SK-N-MC (cell line): ENCODE data around the gene GLT6D1.
"Not testable (repeated sequence)": the region's sequence is repeated elsewhere in the genome, so short reads cannot be mapped to it uniquely, and the experiment has no call there.

ENCODE experiments used
- DNase-seq: peaks from one replicate; pipeline ENCODE4 v3.0.0-alpha.2; 2011; ENCODE audit warnings: low read depth, low spot score
- H3K27ac ChIP-seq: fragments of 200-600 bp; sonication (generic); 2 replicates; pipeline ENCODE4 v1.5.1; 2016; ENCODE audit warnings: mixed run types
- H3K36me3 ChIP-seq: fragments of 200-600 bp; sonication (generic); 2 replicates; pipeline ENCODE4 v1.6.1; 2017; ENCODE audit warnings: antibody characterized with exemption, low read length, mixed read lengths; ENCODE audit not compliant: insufficient read depth
- H3K4me3 ChIP-seq: fragments of 200-600 bp; sonication (generic); 2 replicates; pipeline ENCODE4 v1.5.1; 2016
- H3K9ac ChIP-seq: fragments of 200-600 bp; sonication (generic); 2 replicates; pipeline ENCODE4 v1.8.0; 2017; ENCODE audit warnings: mixed run types, mixed read lengths; ENCODE audit not compliant: insufficient read length
- H3K9me3 ChIP-seq: fragments of 200-600 bp; sonication (generic); 2 replicates; pipeline ENCODE4 v1.6.1; 2017; ENCODE audit warnings: low read depth, mild to moderate bottlenecking, antibody characterized with exemption, low read length, moderate library complexity, mixed read lengths
- EZH2 ChIP-seq: fragments of 200-600 bp; sonication (generic); IDR thresholded peaks from one replicate; pipeline ENCODE4 v1.6.1; 2017; ENCODE audit warnings: antibody characterized with exemption
- FOXP2 ChIP-seq: optimal IDR thresholded peaks from 2 replicates; pipeline ENCODE3; 2011; ENCODE audit warnings: mild to moderate bottlenecking, moderate library complexity; ENCODE audit not compliant: insufficient read depth; ENCODE audit errors: extremely low read length, control extremely low read depth
- POLR2AphosphoS5 ChIP-seq: IDR thresholded peaks from 2 replicates; pipeline ENCODE4 v1.6.1; 2012; ENCODE audit warnings: mild to moderate bottlenecking, low read depth, low read length, borderline replicate concordance

Gene GLT6D1

GRCh38 chr9:135644631-135645218 lies 5.4 kb upstream of the GLT6D1 start:
- no peak for TF ChIP-seq POLR2AphosphoS5
- TF ChIP-seq EZH2, result no peak
- TF ChIP-seq FOXP2, result no peak
- H3K36me3 ChIP-seq, result no peaks in the 10 kb centered on the region
- no peak overlapping the region for H3K27ac ChIP-seq
- H3K9me3 ChIP-seq, result peaks cover 6% of the 10 kb centered on the region
- H3K9ac ChIP-seq, result no peak overlapping the region
- DNase-seq, result no peak
- H3K4me3 ChIP-seq, result no peak overlapping the region

- no peak for DNase-seq
- no peak overlapping the region for H3K27ac ChIP-seq
- TF ChIP-seq FOXP2 (no peak), EZH2 (no peak), POLR2AphosphoS5 (no peak)
- no peak overlapping the region for H3K9ac ChIP-seq
- no peaks in the 10 kb centered on the region; the same call in 1 of the 2 replicates for H3K9me3 ChIP-seq
- H3K4me3 ChIP-seq, result no peak overlapping the region
- no peaks in the 10 kb centered on the region for H3K36me3 ChIP-seq
These were observed 2.4 kb upstream of the GLT6D1 start for GRCh38 chr9:135641745-135642144.

- Histone ChIP-seq H3K4me3 (no peak overlapping the region), H3K9ac (no peak overlapping the region), H3K9me3 (no peaks in the 10 kb centered on the region; the same call in 1 of the 2 replicates), H3K36me3 (no peaks in the 10 kb centered on the region), H3K27ac (no peak overlapping the region)
- no peak for DNase-seq
- TF ChIP-seq POLR2AphosphoS5 (no peak), FOXP2 (no peak), EZH2 (no peak)
These were observed 1.7 kb upstream of the GLT6D1 start for GRCh38 chr9:135641047-135641446.

- not testable (repeated sequence) for DNase-seq, H3K4me3 ChIP-seq, H3K27ac ChIP-seq, H3K9me3 ChIP-seq, H3K9ac ChIP-seq, H3K36me3 ChIP-seq
These were observed 2.3 kb downstream of the GLT6D1 start for GRCh38 chr9:135636930-135637530.

- Histone ChIP-seq H3K9ac (no peak overlapping the region), H3K4me3 (no peak overlapping the region), H3K9me3 (no peaks in the 10 kb centered on the region), H3K36me3 (no peaks in the 10 kb centered on the region), H3K27ac (no peak overlapping the region)
- TF ChIP-seq EZH2, result no peak
- TF ChIP-seq POLR2AphosphoS5, result no peak
- no peak for TF ChIP-seq FOXP2
- no peak for DNase-seq
These were observed 6.5 kb downstream of the GLT6D1 start for GRCh38 chr9:135632841-135633240.

GRCh38 chr9:135624282-135624681 lies 15.1 kb downstream of the GLT6D1 start:
- H3K4me3 ChIP-seq, result no peak overlapping the region
- DNase-seq, result no peak
- no peaks in the 10 kb centered on the region for H3K36me3 ChIP-seq
- TF ChIP-seq EZH2, result no peak
- no peak for TF ChIP-seq FOXP2
- TF ChIP-seq POLR2AphosphoS5, result no peak
- H3K27ac ChIP-seq, result no peak overlapping the region
- H3K9ac ChIP-seq, result no peak overlapping the region
- H3K9me3 ChIP-seq, result no peaks in the 10 kb centered on the region

- TF ChIP-seq EZH2, result no peak
- TF ChIP-seq POLR2AphosphoS5, result no peak
- TF ChIP-seq FOXP2, result no peak
- Histone ChIP-seq H3K9me3 (no peaks in the 10 kb centered on the region), H3K27ac (no peak overlapping the region), H3K36me3 (no peaks in the 10 kb centered on the region), H3K4me3 (no peak overlapping the region), H3K9ac (no peak overlapping the region)
- DNase-seq, result no peak
These were observed 16.8 kb downstream of the GLT6D1 start for GRCh38 chr9:135622415-135623020.

GRCh38 chr9:135620558-135620957 lies 18.8 kb downstream of the GLT6D1 start:
- Histone ChIP-seq H3K27ac (no peak overlapping the region), H3K9me3 (no peaks in the 10 kb centered on the region), H3K9ac (no peak overlapping the region), H3K4me3 (no peak overlapping the region), H3K36me3 (no peaks in the 10 kb centered on the region)
- no peak for DNase-seq
- TF ChIP-seq EZH2 (no peak), POLR2AphosphoS5 (no peak), FOXP2 (no peak)

- no peak for DNase-seq
- no peak overlapping the region for H3K27ac ChIP-seq
- H3K9ac ChIP-seq, result no peak overlapping the region
- no peaks in the 10 kb centered on the region for H3K36me3 ChIP-seq
- no peaks in the 10 kb centered on the region for H3K9me3 ChIP-seq
- H3K4me3 ChIP-seq, result no peak overlapping the region
- TF ChIP-seq POLR2AphosphoS5, result no peak
- no peak for TF ChIP-seq EZH2
- TF ChIP-seq FOXP2, result no peak
These were observed 19.8 kb downstream of the GLT6D1 start for GRCh38 chr9:135619599-135619886.
